Uterus (tissue), 4 donors: ENCODE results near the gene OR1I1. TPM values are rescaled to one million over a fixed set of nuclear protein-coding genes. Genes with fewer than 3 reads are reported as not detected.
"Not testable (repeated sequence)": the region's sequence is repeated elsewhere in the genome, so short reads cannot be mapped to it uniquely, and the experiment has no call there.

Experiments used
- DNase-seq, 2 donors: peaks; one replicate each; pipeline ENCODE4 v3.0.0-alpha.2; 2019 to 2020
- H3K27ac ChIP-seq, 2 donors: fragments of 200-600 bp; sonication (generic); 1 replicate in 1 of 2; 2 replicates in 1 of 2; pipeline ENCODE4 v1.5.1; 2016 to 2018
- H3K27me3 ChIP-seq, 2 donors: fragments of 200-600 bp; sonication (generic); one replicate each; pipeline ENCODE4 v1.5.1; 2018 to 2019; ENCODE audit warnings: control low read depth in 1 of 2
- H3K36me3 ChIP-seq, 2 donors: fragments of 200-600 bp; sonication (generic); one replicate each; pipeline ENCODE4 v1.5.1; 2019; ENCODE audit warnings: control low read depth in 1 of 2
- H3K4me1 ChIP-seq, 2 donors: fragments of 200-600 bp; sonication (generic); one replicate each; pipeline ENCODE4 v1.5.1; 2018 to 2019; ENCODE audit warnings: control low read depth in 1 of 2
- H3K4me3 ChIP-seq, 2 donors: fragments of 200-600 bp; sonication (generic); 1 replicate in 1 of 2; 2 replicates in 1 of 2; pipeline ENCODE4 v1.5.1; 2018 to 2019; ENCODE audit warnings: mild to moderate bottlenecking in 1 of 2
- H3K9me3 ChIP-seq, 2 donors: fragments of 200-600 bp; sonication (generic); one replicate each; pipeline ENCODE4 v1.5.1; 2019; ENCODE audit warnings: control low read depth in 1 of 2
- CTCF ChIP-seq, 4 experiments: fragments of 200-600 bp in 2 of 4; fragments of 450-650 bp in 2 of 4; sonication (generic) in 2 of 4; IDR thresholded peaks; one replicate each; pipeline ENCODE4 v1.5.1; 2016 to 2019; ENCODE audit warnings: antibody characterized with exemption in 4 of 4, mild to moderate bottlenecking in 2 of 4, moderate library complexity in 1 of 4
- POLR2A ChIP-seq, 2 donors: fragments of 450-650 bp; IDR thresholded peaks; one replicate each; pipeline ENCODE4 v1.6.1; 2016; ENCODE audit warnings: antibody characterized with exemption in 2 of 2, mild to moderate bottlenecking in 1 of 2, moderate library complexity in 1 of 2
- intact Hi-C: fragments of 100-400 bp; cut with DNase I; formaldehyde crosslinking; loops from one replicate; pipeline ENCODE4 v1.15.1; 2023; ENCODE audit warnings: low total_unique reads
- total RNA-seq, 4 donors: library from RNA; depleted of rRNA in 3 of 4; stranded (reverse); fragments of >200 nt in 3 of 4; gene quantifications; one replicate each; pipeline versions ENCODE4 v1.1.0 to v1.2.4, GENCODE V29; 2014 to 2023
- donor health status: DM: yes; HTN: yes; CAD: no.

OR1I1 gene
- total RNA-seq, 4 donors from 2014 or later = not detected

- Histone ChIP-seq H3K27ac (no peak overlapping the region), H3K27me3 (no peaks in the 10 kb centered on the region), H3K4me1 (no peaks in the 10 kb centered on the region), H3K9me3 (no peaks in the 10 kb centered on the region), H3K4me3 (no peak overlapping the region), H3K36me3 (no peaks in the 10 kb centered on the region)
- TF ChIP-seq CTCF (IDR thresholded peaks at IDR 0.05) (no peak), POLR2A (IDR thresholded peaks at IDR 0.05) (no peak)
- DNase-seq = no peak
- intact Hi-C loops = no loop called here
Measured at GRCh38 chr19:15087182-15087581, 5.2 kb downstream of the OR1I1 start.

- TF ChIP-seq CTCF (IDR thresholded peaks at IDR 0.05) (peak; percentile 45 to 75 (median 64)), POLR2A (IDR thresholded peaks at IDR 0.05) (no peak)
- no peaks in the 10 kb centered on the region for H3K36me3 ChIP-seq
- no peaks in the 10 kb centered on the region for H3K9me3 ChIP-seq
- no peaks in the 10 kb centered on the region for H3K27me3 ChIP-seq
- DNase-seq = peak in 1 of 2 donors; percentile 49
- intact Hi-C loops = loop anchor here (5.0 to 10.0 kb wide), 2 partner anchors 60 to 463 kb away; no protein-coding TSS in a partner anchor
- no peaks in the 10 kb centered on the region for H3K4me1 ChIP-seq
- H3K4me3 ChIP-seq = no peak overlapping the region
- no peak overlapping the region for H3K27ac ChIP-seq
Measured at GRCh38 chr19:15091918-15092753, 10.1 kb downstream of the OR1I1 start.

GRCh38 chr19:15093001-15093400 lies 11.0 kb downstream of the OR1I1 start:
- Histone ChIP-seq H3K4me3 (no peak overlapping the region), H3K27ac (no peak overlapping the region), H3K4me1 (no peaks in the 10 kb centered on the region), H3K36me3 (no peaks in the 10 kb centered on the region), H3K27me3 (no peaks in the 10 kb centered on the region), H3K9me3 (no peaks in the 10 kb centered on the region)
- no peak for DNase-seq
- intact Hi-C loops = loop anchor here (5.0 to 10.0 kb wide), 2 partner anchors 59 to 462 kb away; no protein-coding TSS in a partner anchor
- TF ChIP-seq CTCF (IDR thresholded peaks at IDR 0.05) (no peak), POLR2A (IDR thresholded peaks at IDR 0.05) (no peak)

- Histone ChIP-seq H3K36me3 (no peaks in the 10 kb centered on the region), H3K27me3 (no peaks in the 10 kb centered on the region), H3K27ac (no peak overlapping the region), H3K4me1 (no peaks in the 10 kb centered on the region), H3K4me3 (no peak overlapping the region), H3K9me3 (no peaks in the 10 kb centered on the region)
- TF ChIP-seq CTCF (IDR thresholded peaks at IDR 0.05) (no peak), POLR2A (IDR thresholded peaks at IDR 0.05) (no peak)
- DNase-seq = no peak
- intact Hi-C loops = loop anchor here (10.0 kb wide), 1 partner anchor 459 kb away; no protein-coding TSS in a partner anchor
Measured at GRCh38 chr19:15096223-15096622, 14.2 kb downstream of the OR1I1 start.

- not testable (repeated sequence) for H3K27ac ChIP-seq, H3K36me3 ChIP-seq, DNase-seq, H3K4me3 ChIP-seq, H3K9me3 ChIP-seq, H3K4me1 ChIP-seq, H3K27me3 ChIP-seq
- intact Hi-C loops = loop anchor here (10.0 kb wide), 1 partner anchor 457 kb away; no protein-coding TSS in a partner anchor
Measured at GRCh38 chr19:15097980-15098379, 16.0 kb downstream of the OR1I1 start.
